ENCODE data around the gene PTPRT.

PTPRT gene

GRCh38 chr20:43119720-43120119 is 70.0 kb downstream of the PTPRT start:
- no peak for DNase-seq

GRCh38 chr20:43102394-43102793 is 87.3 kb downstream of the PTPRT start:
- no peak for DNase-seq

GRCh38 chr20:43096931-43097260 is 92.8 kb downstream of the PTPRT start:
- no peak for DNase-seq

GRCh38 chr20:43096126-43096930 is 93.4 kb downstream of the PTPRT start:
- DNase-seq = peak in 12 of 14 donors; percentile 7 to 80 (median 38)

GRCh38 chr20:43095034-43095433 is 94.7 kb downstream of the PTPRT start:
- DNase-seq = no peak

GRCh38 chr20:43092386-43093088 is 97.2 kb downstream of the PTPRT start:
- no peak for DNase-seq

GRCh38 chr20:43068482-43068881 is 121.2 kb downstream of the PTPRT start:
- no peak for DNase-seq

GRCh38 chr20:43066125-43066524 is 123.6 kb downstream of the PTPRT start:
- DNase-seq = no peak

- no peak for DNase-seq
Observed at GRCh38 chr20:43065299-43065698, 124.4 kb downstream of the PTPRT start.

GRCh38 chr20:43058077-43058476 is 131.6 kb downstream of the PTPRT start:
- DNase-seq = no peak

GRCh38 chr20:43057317-43057716 is 132.4 kb downstream of the PTPRT start:
- DNase-seq = no peak

- DNase-seq = no peak
Observed at GRCh38 chr20:43055181-43055884, 134.4 kb downstream of the PTPRT start.

GRCh38 chr20:43052532-43052931 is 137.2 kb downstream of the PTPRT start:
- no peak for DNase-seq

- no peak for DNase-seq
Observed at GRCh38 chr20:43046966-43047365, 142.7 kb downstream of the PTPRT start.

GRCh38 chr20:43043887-43044286 is 145.8 kb downstream of the PTPRT start:
- no peak for DNase-seq

- DNase-seq = no peak
Observed at GRCh38 chr20:43040427-43040826, 149.3 kb downstream of the PTPRT start.

- DNase-seq = no peak
Observed at GRCh38 chr20:43037605-43038309, 151.9 kb downstream of the PTPRT start.

GRCh38 chr20:43034981-43035724 is 154.6 kb downstream of the PTPRT start:
- no peak for DNase-seq

- no peak for DNase-seq
Observed at GRCh38 chr20:43032459-43032858, 157.2 kb downstream of the PTPRT start.

- DNase-seq = no peak
Observed at GRCh38 chr20:43029176-43029575, 160.5 kb downstream of the PTPRT start.

GRCh38 chr20:43028470-43028869 is 161.2 kb downstream of the PTPRT start:
- no peak for DNase-seq

- no peak for DNase-seq
Observed at GRCh38 chr20:43023836-43024235, 165.9 kb downstream of the PTPRT start.

All from C1 segment of cervical spinal cord (tissue), 14 donors.